Chondrocyte (in vitro differentiated cells): Measurements from ENCODE around the gene PCCA. TPM values are rescaled to one million over a fixed set of nuclear protein-coding genes. Genes with fewer than 3 reads are reported as not detected.

Experiments used
- DNase-seq: peaks from one replicate; pipeline ENCODE4 v3.0.0; 2021; ENCODE audit warnings: mixed read lengths, low spot score
- H3K27ac Mint-ChIP-seq: one replicate; pipeline ENCODE4 v1.8.0; 2021; ENCODE audit warnings: mild to moderate bottlenecking, moderate library complexity, mixed read lengths; ENCODE audit not compliant: unreplicated experiment
- H3K27me3 Mint-ChIP-seq: 2 replicates; pipeline ENCODE4 v1.8.0; 2021; ENCODE audit warnings: low read depth, mixed read lengths
- H3K36me3 Mint-ChIP-seq: 2 replicates; pipeline ENCODE4 v1.8.0; 2021; ENCODE audit warnings: low read depth, mixed read lengths
- H3K4me1 Mint-ChIP-seq: 2 replicates; pipeline ENCODE4 v1.8.0; 2021; ENCODE audit warnings: low read depth, mild to moderate bottlenecking, mixed read lengths
- H3K4me3 Mint-ChIP-seq: one replicate; pipeline ENCODE4 v1.8.0; 2021; ENCODE audit warnings: mild to moderate bottlenecking, moderate library complexity, mixed read lengths; ENCODE audit not compliant: unreplicated experiment
- H3K9me3 Mint-ChIP-seq: 2 replicates; pipeline ENCODE4 v1.8.0; 2021; ENCODE audit warnings: low read depth, mixed read lengths
- CTCF ChIP-seq: fragments of 200-600 bp; sonication (generic); IDR thresholded peaks from 2 replicates; pipeline ENCODE4 v1.5.0; 2021; ENCODE audit warnings: antibody characterized with exemption, mild to moderate bottlenecking, moderate library complexity
- total RNA-seq: library from RNA; stranded (reverse); gene quantifications from 3 replicates; pipeline ENCODE4 v1.2.1, GENCODE V29; 2021

The PCCA gene
- total RNA-seq, 1 donor from 2014 or later: 15.1 TPM

GRCh38 chr13:100533588-100534041 lies 444.7 kb downstream of the PCCA start:
- Mint-ChIP-seq H3K4me3 (no peak overlapping the region), H3K36me3 (peaks cover 21% of the 10 kb centered on the region), H3K9me3 (no peaks in the 10 kb centered on the region), H3K27ac (no peak overlapping the region), H3K4me1 (no peaks in the 10 kb centered on the region), H3K27me3 (no peaks in the 10 kb centered on the region)
- TF ChIP-seq CTCF: no peak
- no peak for DNase-seq

DNA sequence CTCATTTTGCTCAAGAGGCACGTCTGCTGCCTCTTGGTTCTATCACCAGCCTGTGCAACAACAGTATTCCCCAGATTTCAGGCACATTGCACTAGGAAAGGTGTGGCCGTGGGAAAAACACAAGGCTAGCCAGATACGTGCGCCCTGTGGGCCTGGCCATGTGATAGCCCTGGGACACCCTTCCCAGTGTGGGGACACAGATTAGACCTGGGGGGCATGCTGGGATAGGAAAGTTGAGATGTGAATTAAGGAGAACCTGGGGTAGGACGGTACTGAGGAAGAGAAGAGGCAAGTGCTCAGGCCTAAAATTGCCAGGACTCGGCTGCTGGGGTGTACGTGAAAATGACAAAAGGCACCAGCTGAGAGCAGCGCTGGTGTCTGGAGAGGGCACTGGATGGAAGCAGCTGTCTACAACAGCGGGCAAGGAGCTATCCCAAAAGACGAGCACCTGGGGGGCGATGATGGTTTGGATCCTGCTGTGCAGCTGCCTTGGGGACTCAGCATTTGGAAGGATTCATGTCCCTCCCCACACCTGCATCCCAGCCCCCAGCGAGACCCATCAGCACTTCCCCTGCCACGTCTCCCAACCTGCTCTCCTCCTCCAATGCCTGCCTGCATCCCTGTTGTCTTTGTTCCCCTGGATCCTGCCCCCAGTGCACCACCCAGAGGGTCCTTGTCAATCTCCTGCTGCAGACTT lies 445.4 kb downstream of the PCCA start:
- TF ChIP-seq CTCF: no peak
- no peaks in the 10 kb centered on the region for H3K4me1 Mint-ChIP-seq
- H3K36me3 Mint-ChIP-seq: peaks cover 19% of the 10 kb centered on the region
- DNase-seq: no peak
- no peak overlapping the region for H3K4me3 Mint-ChIP-seq
- no peaks in the 10 kb centered on the region for H3K9me3 Mint-ChIP-seq
- no peak overlapping the region for H3K27ac Mint-ChIP-seq
- no peaks in the 10 kb centered on the region for H3K27me3 Mint-ChIP-seq

DNA sequence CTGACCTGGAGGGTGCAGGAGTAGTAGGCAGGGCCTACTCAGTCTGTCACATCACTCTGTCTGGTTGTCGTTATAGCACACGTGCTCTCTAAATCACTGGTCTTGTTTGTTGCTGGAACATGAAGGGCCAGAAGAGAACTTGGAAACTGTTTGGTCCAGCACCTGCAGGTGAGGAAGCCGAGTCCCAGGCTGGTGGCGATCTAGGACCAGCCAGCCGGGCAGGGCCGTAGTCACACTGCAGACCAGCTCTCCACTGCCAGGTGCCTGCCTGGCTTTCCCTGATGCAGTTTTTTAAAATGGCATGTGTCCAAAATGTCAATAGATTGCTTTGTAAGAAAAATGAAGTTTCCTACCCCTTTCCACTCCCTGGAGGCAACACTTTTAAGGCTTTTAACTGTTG lies 446.0 kb downstream of the PCCA start:
- H3K9me3 Mint-ChIP-seq: no peaks in the 10 kb centered on the region
- no peak overlapping the region for H3K4me3 Mint-ChIP-seq
- no peaks in the 10 kb centered on the region for H3K27me3 Mint-ChIP-seq
- peaks cover 19% of the 10 kb centered on the region for H3K36me3 Mint-ChIP-seq
- no peaks in the 10 kb centered on the region for H3K4me1 Mint-ChIP-seq
- no peak for TF ChIP-seq CTCF
- no peak overlapping the region for H3K27ac Mint-ChIP-seq
- DNase-seq: no peak

DNA sequence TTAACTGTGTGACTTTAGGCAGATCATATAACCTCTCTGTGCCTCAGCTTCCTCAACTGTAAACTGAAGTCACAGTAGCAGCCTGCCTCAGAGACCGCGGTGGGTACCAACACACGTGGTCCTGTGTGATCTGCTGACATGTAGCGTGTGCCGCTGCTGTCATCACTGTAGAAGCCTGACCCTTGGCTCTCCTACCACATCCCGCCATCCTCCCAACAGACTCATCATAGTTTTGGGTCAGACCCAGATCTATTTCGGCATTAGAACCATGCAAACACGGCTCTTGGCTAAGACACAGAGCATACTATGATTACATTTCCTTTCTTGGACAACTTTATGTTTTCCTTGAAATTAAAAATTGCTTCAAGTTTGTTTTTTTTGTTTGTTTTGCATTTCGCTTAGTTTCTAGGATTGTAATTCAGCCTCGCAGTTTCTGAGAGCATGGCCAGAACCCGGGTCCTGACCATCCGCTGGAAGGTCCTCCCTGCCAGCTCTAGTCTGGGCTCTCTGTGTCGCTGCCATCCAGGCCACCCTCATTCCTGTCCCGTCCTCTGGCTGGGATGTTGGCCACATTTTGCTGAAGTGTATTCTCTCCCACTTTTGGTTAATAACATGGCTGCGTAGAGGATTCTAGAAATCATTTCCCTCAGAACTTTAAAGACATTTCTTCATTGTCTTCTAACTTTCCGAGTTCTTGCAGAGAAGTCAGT lies 446.7 kb downstream of the PCCA start:
- peaks cover 15% of the 10 kb centered on the region for H3K36me3 Mint-ChIP-seq
- no peaks in the 10 kb centered on the region for H3K27me3 Mint-ChIP-seq
- no peaks in the 10 kb centered on the region for H3K4me1 Mint-ChIP-seq
- no peak for TF ChIP-seq CTCF
- no peak overlapping the region for H3K27ac Mint-ChIP-seq
- no peak for DNase-seq
- no peaks in the 10 kb centered on the region for H3K9me3 Mint-ChIP-seq
- no peak overlapping the region for H3K4me3 Mint-ChIP-seq

DNA sequence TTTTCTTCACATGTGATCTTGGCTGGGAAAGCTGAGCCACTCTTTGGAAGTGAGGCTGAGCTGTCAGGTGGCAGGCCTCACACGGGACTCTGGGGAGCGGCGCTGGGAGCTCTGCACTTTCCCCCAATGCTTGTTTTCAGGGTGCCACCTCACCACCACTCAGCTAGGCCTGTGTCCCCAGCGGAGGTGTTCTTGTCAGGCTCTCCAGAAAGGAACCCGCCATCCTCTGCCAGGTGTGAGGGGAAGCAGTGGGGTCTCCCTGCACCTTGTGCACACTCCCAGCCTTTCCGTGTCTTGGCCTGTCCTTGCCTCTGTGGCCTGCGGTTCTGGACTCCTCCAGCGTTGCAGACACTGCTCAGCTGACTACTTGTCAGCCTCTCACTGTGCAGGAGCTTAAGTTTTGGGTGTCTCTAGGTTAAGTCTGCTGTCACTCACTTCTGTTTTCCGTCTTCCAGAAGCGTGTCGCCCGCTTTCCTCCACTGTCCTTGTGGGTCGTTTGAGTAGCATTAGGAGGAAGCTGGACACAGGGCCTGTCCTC lies 447.8 kb downstream of the PCCA start:
- Mint-ChIP-seq H3K4me3 (no peak overlapping the region), H3K27ac (no peak overlapping the region), H3K4me1 (no peaks in the 10 kb centered on the region), H3K27me3 (no peaks in the 10 kb centered on the region), H3K36me3 (peaks cover 15% of the 10 kb centered on the region), H3K9me3 (no peaks in the 10 kb centered on the region)
- no peak for TF ChIP-seq CTCF
- DNase-seq: no peak
